ENCODE data around the gene BMPR1B. TPM values are rescaled to one million over a fixed set of nuclear protein-coding genes. Genes with fewer than 3 reads are reported as not detected.

The BMPR1B gene
- total and polyA plus RNA-seq, 10 donors = 0.12 to 2.4 (median 1.2) TPM

- Histone ChIP-seq H3K4me1 (no peaks in the 10 kb centered on the region), H3K27me3 (replicated peaks in 1 of 7) (no peaks in the 10 kb centered on the region), H3K4me3 (no peak overlapping the region), H3K27ac (no peak overlapping the region), H3K9me3 (no peaks in the 10 kb centered on the region), H3K36me3 (no peaks in the 10 kb centered on the region)
- WGBS, 5 donors = 68 to 89% (median 82%) methylated on average over 7 of the region's 7 CpGs
- no peak for TF ChIP-seq POLR2A (IDR thresholded peaks at IDR 0.05)
- no peak for TF ChIP-seq POLR2AphosphoS5 (IDR thresholded peaks at IDR 0.05)
- TF ChIP-seq CTCF (IDR thresholded peaks at IDR 0.05 in 8 of 11, conservative IDR thresholded peaks at IDR 0.05 in 3 of 11) = no peak
- DNase-seq = no peak
- intact Hi-C loops (cut with DNase I; ENCODE audit: low total_unique reads) = no loop called here
These were observed 139.3 kb downstream of the BMPR1B start for GRCh38 chr4:94897023-94897422.

DNA sequence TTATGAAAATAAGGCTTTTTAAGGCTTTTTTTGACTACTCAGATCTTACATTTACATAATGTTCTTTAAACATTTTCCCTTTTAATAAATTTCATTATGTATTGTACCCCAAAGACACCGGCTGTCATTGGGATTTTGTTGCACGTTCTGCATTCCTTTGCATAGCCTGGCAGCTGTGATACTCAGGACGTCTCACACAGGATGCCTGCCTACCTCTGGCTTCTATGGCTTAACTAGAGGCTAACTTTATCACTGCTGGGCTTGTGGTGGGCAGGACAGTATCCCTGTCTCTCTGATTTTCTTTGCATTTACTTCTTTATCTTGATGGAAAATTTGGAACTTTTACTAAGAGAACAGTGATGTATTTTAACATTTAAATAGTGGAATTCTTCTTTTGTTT, 147.8 kb downstream of the BMPR1B start:
- no peaks in the 10 kb centered on the region for H3K4me1 ChIP-seq
- no peak for DNase-seq
- H3K9me3 ChIP-seq = no peaks in the 10 kb centered on the region
- TF ChIP-seq POLR2A (IDR thresholded peaks at IDR 0.05) (no peak), POLR2AphosphoS5 (IDR thresholded peaks at IDR 0.05) (no peak), CTCF (IDR thresholded peaks at IDR 0.05 in 8 of 11, conservative IDR thresholded peaks at IDR 0.05 in 3 of 11) (no peak)
- no peak overlapping the region for H3K27ac ChIP-seq
- intact Hi-C loops (cut with DNase I; ENCODE audit: low total_unique reads) = no loop called here
- WGBS, 5 donors = 68 to 85% (median 77%) methylated on average over 3 of the region's 3 CpGs
- H3K36me3 ChIP-seq = no peaks in the 10 kb centered on the region
- H3K27me3 ChIP-seq (replicated peaks in 1 of 7) = no peaks in the 10 kb centered on the region
- H3K4me3 ChIP-seq = no peak overlapping the region

- no peak for TF ChIP-seq CTCF (IDR thresholded peaks at IDR 0.05 in 8 of 11, conservative IDR thresholded peaks at IDR 0.05 in 3 of 11)
- no peak for TF ChIP-seq POLR2A (IDR thresholded peaks at IDR 0.05)
- no peak for TF ChIP-seq POLR2AphosphoS5 (IDR thresholded peaks at IDR 0.05)
- intact Hi-C loops (cut with DNase I; ENCODE audit: low total_unique reads) = no loop called here
- H3K27me3 ChIP-seq (replicated peaks in 1 of 7) = no peaks in the 10 kb centered on the region
- no peaks in the 10 kb centered on the region for H3K9me3 ChIP-seq
- no peaks in the 10 kb centered on the region for H3K4me1 ChIP-seq
- no peaks in the 10 kb centered on the region for H3K36me3 ChIP-seq
- no peak overlapping the region for H3K27ac ChIP-seq
- WGBS, 5 donors = 94 to 99% (median 98%) methylated on average over 3 of the region's 3 CpGs
- no peak for DNase-seq
- no peak overlapping the region for H3K4me3 ChIP-seq
These were observed 151.9 kb downstream of the BMPR1B start for GRCh38 chr4:94909645-94910044.

- intact Hi-C loops (cut with DNase I; ENCODE audit: low total_unique reads) = no loop called here
- Histone ChIP-seq H3K27me3 (replicated peaks in 1 of 7) (no peaks in the 10 kb centered on the region), H3K36me3 (no peaks in the 10 kb centered on the region), H3K4me3 (no peak overlapping the region), H3K9me3 (peaks cover 0 to 6% (median 3%) of the 10 kb centered on the region in 8 donors), H3K4me1 (no peaks in the 10 kb centered on the region), H3K27ac (no peak overlapping the region)
- WGBS, 5 donors = 85 to 100% (median 91%) methylated on average over 1 of the region's 1 CpG
- TF ChIP-seq POLR2A (IDR thresholded peaks at IDR 0.05) = no peak
- no peak for TF ChIP-seq POLR2AphosphoS5 (IDR thresholded peaks at IDR 0.05)
- TF ChIP-seq CTCF (IDR thresholded peaks at IDR 0.05 in 8 of 11, conservative IDR thresholded peaks at IDR 0.05 in 3 of 11) = no peak
- no peak for DNase-seq
These were observed 153.4 kb downstream of the BMPR1B start for GRCh38 chr4:94911106-94911505.
